NK-92 (cell line): ENCODE measurements around the gene EIF4G3.
"Not testable (repeated sequence)": the region's sequence is repeated elsewhere in the genome, so short reads cannot be mapped to it uniquely, and the experiment has no call there.

Experiments
- DNase-seq: peaks from one replicate; lab custom pipeline; 2025; ENCODE audit not compliant: unreplicated experiment; lab: John Stamatoyannopoulos, UW

Gene EIF4G3

DNA sequence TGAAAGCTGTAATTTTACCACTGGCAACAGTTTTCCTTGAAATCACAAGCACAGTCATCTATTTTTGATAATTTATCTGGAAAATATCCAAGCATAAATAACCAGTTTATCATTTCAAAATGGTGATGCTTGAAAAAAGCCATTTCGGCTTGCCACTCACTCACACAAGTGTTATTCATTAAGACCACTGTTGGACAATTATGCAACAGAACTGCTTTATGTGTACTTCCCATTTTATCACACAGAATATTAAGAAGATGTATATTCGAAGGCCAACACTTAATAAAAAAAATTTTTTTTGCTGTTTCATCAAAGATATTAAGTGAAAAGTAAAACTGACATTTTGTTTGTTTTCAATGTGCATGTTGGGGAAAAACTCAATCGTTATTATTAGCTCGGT, 62.3 kb downstream of the EIF4G3 start:
- DNase-seq = no peak

DNA sequence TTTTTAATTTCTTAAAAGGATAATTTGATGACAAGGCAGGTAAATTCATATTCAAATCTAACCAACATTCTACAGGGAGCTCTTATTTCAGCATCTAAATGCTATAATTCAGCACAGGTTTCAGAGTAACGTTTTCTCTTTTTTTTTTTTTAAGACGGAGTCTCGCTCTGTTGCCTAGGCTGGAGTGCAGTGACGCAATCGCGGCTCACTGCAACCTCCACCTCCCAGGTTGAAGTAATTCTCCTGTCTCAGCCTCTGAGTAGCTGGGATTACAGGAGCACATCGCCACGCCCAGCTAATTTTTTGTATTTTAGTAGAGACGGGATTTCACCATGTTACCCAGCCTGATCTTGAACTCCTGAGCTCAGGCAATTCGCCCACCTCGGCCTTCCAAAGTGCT, 66.5 kb downstream of the EIF4G3 start:
- no peak for DNase-seq

DNA sequence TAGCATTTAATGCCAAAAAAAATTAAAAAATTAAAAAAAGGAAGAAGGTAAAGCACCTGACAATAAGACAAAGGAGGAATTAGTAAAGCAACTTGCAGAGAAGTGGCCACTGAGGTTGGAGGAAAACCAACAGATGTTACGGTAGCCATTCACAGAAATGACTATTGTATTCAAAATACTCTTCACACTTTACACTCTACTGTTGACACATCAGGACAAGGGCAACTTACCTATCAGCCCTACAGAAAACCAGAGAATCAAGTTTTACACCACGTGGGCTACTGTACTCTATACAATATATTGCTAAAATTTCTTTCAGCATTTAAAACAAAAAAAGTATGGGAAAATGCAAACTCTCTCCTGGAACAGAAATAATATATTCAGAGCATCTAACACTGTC, 70.0 kb downstream of the EIF4G3 start:
- DNase-seq = no peak

DNA sequence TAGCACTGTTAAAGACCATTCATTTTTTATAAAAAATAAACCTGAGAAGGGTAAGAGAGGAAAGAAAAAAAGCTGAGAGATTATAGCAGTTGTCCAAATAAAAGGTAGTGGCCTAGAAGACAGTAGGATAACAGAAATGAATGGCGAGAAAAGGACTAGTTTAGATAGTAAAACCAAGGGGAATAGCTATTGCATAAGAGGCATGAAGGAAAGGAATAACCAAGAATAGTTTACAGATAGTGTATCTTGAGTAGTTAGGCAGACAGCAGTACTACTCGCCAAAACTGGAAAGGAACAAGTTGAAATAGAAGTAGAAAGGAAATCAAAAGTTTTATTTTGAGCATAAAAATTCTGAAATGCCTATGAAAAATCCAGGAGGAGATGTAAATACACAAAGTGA, 70.5 kb downstream of the EIF4G3 start:
- DNase-seq = no peak

DNA sequence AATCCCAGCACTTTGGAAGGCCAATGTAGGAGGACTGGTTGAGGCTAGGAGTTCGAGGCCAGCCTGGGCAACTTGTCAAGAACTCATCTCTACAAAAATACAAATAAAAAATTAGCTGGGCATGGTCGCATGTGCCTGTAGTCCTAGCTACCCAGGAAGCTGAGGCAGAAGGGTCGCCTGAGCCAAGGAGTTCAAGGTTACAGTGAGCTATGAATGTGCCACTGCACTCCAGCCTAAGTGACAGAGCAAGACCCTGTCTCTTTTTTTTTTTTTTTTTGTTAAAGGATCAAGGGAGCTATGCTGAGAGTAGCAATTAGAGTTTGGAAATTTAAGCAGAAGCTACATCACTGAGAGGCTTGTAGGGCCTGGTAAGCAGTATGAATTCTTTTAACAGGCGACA, 70.9 kb downstream of the EIF4G3 start:
- DNase-seq = no peak

DNA sequence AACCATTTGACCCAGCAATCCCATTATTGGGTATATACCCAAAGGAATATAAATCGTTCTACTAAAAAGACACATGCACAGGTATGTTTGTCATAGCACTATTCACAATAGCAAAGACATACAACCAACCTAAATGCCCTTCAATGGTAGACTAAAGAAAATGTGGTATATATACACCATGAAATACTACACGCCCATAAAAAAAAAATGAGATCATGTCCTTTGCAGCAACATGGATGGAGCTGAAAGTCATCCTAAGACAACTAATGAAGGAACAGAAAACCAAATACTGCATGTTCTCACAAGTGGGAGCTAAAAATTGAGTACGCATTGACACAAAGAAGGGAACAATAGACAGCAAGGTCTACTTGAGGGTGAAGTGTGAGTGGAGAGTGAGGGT, 72.0 kb downstream of the EIF4G3 start:
- no peak for DNase-seq

DNA sequence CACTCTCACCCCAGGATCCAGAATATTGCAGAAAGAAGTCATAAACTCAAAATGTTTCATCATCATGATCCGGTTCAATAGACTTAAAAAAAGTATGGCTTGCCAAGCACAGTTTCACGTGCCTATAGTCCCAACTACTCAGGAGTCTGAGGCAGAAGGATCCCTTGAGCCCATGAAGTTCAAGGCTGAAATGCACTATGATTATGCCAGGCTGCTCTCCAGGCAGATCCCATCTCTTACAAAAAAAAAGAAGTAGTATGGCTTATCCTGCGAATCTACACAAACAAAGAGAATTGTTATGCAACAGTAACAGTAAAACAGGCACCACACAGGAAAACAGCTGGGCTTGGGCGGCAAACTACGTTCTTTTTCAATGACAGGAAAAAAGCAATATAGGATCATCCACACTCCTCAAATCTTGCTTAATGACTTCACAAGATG, 76.2 kb downstream of the EIF4G3 start:
- DNase-seq = no peak

DNA sequence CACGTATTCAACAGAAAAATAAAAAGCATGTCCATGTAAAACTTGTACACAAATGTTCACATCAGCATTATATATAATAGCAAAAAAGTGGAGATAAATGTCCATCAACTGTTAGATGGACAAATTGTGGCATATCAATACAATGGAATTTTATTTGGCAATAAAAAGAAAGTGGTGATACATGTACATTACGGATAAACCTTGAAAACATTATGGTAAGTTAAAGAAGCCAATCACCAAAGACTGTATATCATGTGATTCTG, 76.9 kb downstream of the EIF4G3 start:
- no peak for DNase-seq

DNA sequence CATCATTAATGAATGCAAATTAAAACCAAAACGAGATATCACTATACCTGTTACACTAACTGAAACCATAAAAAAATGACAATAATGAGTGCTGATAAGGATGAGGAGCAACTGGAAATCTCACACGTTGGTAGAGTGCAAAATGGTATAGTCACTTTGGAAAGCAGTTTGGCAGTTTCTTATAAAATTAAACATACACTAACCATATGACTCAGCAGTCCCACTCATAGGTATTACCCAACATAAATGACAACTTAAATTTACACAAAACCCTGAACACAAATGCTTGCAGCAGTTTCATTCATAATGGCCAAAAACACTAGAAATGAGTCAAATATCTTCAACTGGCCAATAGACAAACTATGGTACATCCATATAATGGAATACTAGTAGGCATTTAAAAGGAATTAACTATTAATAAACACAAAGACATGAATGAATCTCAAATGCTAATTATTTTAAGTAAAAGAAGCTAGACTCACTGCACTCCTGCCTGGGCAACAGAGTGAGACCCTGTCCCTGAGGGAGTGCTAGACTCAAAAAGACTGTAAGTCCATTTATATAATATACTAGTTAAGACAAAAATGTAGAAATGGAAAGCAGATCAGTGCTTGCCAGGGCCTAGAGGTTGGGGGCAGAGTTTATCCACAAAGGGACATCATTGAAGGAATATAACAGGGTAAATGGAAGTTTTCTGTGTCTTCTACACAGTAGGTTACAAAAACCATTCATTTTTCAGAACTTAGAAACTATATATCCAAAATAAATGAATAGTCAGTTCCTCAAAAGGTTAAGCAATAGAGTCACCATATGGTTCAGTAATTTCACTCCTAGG, 77.4 kb downstream of the EIF4G3 start:
- DNase-seq = no peak

DNA sequence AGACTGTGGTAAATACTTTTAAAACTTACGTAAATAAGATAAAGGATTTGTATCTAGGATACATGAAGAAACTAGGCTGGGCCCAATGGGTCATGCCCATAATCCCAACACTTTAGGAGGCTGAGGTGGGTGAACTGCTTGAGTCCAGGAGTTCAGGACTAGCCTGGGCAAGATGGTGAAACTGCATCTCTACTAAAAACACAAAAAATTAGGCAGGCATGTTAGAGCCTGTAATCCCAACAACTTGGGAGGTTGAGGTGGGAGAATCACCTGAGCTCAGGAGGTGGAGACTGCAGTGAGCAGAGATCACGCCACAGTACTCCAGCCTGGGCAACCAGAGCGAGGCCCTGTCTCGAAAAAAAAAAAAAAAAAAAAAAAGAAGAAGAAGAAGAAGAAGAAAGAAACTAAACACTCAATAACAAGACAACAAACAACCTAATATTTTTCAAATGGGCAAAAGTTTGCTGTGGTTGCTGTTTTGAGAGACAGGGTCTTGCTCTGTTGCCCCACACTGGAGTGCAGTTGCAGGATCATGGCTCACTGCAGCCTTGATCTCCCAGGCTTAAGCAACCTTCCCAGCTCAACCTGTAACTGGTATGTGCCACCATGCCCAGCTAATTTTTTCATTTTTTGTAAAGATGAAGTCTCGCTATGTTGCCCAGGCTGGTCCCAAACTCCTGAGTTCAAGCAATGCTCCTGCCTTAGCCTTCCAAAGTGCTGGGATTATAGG, 78.3 kb downstream of the EIF4G3 start:
- DNase-seq = no peak

DNA sequence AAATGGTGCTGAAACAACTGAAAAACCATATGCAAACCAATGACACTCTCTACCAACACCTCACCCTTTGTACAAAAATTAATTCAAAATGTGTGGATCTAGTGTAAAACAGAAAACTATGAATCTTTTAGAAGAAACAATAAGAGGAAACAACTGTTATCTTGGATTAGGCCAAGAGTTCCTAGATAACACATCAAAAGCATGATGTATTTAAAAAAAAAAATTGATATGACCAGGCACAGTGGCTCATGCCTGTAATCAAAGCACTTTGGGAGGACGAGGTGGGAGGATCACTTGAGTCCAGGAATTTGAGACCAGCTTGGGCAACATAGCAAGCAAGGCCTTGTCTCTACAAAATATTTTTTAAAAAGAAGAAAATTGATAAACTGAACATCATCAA, 79.0 kb downstream of the EIF4G3 start:
- no peak for DNase-seq

DNA sequence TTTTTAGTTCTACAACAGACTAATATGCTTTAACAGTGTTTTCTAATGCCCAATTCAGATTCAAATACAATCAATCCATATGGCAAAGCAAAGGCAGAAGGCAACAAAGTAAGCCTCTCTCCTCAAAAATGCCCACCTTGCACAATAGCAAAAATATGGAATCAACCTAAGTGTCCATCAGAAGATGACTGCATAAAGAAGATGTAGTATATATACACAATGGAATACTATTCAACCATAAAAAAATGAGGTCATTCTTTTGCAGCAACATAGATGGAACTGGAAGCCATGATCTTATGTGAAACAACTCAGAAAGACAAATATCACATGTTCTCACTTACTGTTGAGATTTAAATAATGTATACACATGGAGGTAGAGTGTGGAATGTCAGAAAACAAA, 80.7 kb downstream of the EIF4G3 start:
- DNase-seq = no peak

DNA sequence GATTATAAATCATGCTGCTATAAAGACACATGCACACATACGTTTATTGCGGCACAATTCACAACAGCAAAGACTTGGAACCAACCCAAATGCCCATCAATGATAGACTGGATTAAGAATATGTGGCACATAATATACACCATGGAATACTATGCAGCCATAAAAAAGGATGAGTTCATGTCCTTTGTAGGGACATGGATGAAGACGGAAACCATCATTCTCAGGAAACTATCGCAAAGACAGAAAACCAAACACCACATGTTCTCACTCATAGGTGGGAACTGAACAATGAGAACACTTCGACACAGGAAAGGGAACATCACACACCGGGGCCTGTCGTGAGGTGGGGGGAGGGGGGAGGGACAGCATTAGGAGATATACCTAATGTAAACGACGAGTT, 82.4 kb downstream of the EIF4G3 start:
- not testable (repeated sequence) for DNase-seq

DNA sequence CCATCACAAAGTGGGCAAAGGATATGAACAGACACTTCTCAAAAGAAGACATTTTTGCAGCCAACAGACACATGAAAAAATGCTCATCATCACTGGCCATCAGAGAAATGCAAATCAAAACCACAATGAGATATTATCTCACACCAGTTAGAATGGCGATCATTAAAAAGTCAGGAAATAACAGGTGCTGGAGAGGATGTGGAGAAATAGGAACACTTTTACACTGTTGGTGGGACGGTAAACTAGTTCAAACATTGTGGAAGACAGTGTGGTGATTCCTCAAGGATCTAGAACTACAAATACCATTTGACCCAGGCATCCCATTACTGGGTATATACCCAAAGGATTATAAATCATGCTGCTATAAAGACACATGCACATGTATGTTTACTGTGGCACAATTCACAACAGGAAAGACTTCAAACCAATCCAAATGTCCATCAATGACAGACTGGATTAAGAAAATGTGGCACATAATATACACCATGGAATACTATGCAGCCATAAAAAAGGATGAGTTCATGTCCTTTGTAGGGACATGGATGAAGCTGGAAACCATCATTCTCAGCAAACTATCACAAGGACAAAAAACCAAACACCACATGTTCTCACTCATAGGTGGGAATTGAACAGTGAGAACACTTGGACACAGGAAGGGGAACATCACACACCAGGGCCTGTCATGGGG, 83.3 kb downstream of the EIF4G3 start:
- not testable (repeated sequence) for DNase-seq

DNA sequence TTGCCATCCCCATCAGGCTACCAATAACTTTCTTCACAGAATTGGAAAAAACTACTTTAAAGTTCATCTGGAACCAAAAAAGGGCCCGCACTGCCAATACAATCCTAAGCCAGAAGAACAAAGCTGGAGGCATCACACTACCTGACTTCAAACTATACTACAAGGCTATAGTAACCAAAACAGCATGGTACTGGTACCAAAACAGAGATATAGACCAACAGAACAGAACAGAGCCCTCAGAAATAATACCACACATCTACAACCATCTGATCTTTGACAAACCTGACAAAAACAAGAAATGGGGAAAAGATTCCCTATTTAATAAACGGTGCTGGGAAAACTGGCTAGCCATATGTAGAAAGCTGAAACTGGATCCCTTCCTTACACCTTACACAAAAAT, 84.2 kb downstream of the EIF4G3 start:
- DNase-seq = not testable (repeated sequence)

DNA sequence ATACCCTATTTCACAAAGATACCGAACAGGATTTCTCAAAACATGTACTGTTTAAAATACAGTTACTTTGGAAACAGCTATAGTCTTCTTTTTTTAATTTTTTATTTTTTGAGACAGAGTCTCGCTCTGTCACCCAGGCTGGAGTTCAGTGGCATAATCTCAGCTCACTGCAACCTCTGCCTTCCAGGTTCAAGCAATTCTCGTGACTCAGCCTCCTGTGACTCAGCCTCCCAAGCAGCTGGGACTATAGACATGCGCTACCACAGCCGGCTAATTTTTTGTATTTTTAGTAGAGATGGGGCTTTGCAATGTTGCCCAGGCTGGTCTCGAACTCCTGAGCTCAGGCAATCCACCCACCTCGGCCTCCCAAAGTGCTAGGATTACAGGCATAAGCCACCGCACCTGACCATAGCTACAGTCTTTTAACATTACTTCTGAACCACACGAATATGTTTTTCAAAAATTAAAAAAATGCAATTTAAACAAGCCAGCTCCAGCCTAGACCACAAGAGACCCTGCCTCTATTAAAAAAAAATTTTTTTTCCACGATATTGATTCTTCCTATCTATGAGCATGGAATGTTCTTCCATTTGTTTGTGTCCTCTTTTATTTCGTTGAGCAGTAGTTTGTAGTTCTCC, 85.5 kb downstream of the EIF4G3 start:
- not testable (repeated sequence) for DNase-seq

DNA sequence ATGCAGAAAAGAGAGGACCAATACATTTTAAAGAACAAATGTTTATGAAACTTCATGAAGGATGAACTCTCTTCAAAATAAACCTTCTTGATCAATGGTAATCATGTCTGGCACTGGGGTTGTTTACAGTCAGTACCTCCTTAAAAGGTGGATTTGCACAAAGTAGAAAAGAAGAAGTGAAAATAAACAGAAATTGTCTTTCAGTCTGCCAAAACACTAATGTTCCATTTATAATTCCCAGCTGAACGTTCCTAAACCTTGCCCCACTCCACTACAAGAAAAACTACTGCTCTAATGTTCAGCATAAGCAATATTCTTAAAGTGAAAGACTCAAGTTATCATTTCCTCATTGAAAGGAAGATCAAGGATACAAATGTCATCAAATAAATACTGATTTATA, 86.2 kb downstream of the EIF4G3 start:
- no peak for DNase-seq

DNA sequence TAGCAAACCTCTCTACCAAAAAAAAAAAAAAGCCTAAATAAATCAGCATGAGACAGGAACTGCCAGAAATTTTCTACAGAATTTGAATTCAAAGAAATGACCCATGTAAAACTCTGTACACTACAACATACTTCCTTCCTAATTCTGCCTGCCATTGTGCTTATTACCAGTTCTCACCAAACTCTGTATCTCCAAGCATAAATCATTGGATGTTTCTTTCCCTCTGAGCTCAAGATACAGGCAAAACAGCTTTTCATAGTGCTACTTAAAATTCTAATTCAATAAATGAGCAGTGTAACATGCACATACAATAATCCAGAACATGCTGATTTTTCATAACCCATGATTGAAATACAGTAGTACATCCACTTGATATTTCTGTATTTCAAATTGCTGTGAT, 87.0 kb downstream of the EIF4G3 start:
- DNase-seq = no peak

DNA sequence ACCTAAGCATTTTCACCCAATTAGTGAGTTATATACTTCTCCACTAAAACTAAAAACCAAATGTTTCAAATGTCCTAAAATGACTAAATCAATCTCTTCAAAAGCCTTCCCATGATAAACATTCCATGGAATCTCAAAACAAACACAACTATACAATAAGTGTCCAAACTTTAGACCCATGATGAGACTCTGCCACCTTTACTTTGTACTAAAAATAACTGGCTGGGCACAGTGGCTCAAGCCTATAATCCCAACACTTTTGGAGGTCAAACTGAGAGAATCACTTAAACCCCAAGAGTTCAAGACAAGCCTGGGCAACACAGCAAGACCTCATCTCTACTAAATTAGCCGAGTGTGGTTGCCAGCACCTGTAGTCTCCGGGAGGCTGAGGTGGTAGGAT, 87.4 kb downstream of the EIF4G3 start:
- no peak for DNase-seq

DNA sequence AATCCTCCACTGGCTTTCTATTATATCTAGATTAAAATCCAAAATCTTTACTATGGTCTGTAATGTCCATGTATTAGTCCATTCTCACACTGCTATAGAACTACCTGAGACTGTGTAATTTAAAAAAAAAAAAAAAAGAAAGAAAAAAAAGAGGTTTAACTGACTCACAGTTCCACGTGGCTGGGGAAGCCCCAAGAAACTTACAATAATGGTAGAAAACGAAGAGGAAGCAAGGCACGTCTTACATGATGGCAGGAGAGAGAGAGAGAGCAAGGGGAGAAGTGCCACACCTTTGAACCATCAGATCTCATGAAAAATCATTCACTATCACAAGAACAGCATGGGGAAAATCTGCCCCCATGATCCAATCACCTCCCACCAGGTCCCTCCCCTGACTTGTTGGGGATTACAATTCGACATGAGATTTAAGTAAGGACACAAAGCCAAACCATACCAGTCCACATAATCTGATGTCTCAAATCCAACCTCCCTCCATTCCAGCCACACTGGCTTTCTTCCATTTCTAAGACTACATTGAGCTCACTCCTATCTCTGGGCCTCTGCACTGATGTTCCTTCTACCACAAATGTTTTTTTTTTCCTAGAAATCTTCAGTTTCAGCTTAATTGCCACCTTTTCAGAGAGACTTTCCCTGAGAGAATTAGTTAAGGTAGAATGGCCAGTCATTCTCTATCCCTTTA, 92.4 kb downstream of the EIF4G3 start:
- DNase-seq = no peak

DNA sequence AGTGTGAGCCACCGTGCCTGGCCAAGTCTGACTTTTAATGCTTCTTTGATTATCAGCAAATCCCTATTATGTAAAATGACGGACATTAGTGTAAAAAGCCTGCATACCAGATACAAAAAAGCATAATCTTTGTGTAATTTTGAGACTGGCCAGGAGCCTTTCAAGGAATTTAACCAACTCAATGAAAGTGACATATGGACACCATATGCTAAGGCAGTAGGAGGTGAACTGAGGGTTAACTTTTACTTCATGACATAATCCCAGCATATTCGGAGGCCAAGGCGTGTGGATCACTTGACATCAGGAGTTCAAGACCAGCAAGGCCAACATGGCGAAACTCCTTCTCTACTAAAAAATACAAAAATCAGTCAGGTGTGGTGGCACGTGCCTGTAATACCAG, 94.6 kb downstream of the EIF4G3 start:
- DNase-seq = no peak
